ENCODE data around the gene BASP1.

Gene BASP1

DNA sequence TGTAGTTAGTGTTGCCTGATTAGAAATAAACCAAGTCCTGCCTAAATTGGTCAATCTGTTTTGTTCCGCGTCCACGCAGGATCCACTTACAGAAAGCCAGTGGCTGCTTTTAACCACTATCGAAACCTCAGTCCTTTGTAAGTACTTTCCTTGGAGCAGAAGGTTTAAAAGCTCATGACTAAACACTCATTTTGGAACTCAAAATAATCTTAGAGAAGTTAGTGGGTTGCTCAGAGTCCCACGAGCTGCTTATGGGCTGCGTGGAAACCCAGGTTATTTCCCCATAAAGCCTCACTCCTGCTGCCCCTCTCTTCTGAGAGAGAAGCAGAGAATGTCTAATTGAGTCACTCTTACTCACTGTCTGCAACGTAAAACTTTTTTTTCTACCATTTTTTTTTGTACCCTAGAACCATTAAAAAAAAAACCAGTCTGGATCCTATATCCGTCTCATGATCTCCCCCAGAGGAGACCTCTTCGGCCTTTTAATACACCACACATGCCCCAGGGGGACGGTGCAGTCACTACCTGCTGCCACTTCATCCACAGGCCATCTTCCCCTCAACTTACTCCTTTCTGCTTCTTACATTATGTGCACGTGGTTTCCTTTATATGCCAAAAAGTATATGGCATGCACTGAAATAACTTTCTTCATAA is 7.6 kb downstream of the BASP1 start:
- Histone ChIP-seq H3K9ac (ENCODE audit: insufficient read length, low read depth) (no peak overlapping the region), H3K4me1 (ENCODE audit: insufficient read depth, insufficient read length) (no peaks in the 10 kb centered on the region), H3K36me3 (ENCODE audit: insufficient read depth, insufficient read length, low read length) (peaks cover 37% of the 10 kb centered on the region), H3K27me3 (ENCODE audit: insufficient read depth, insufficient read length) (no peaks in the 10 kb centered on the region), H3K9me3 (ENCODE audit: insufficient read depth, low read length) (no peaks in the 10 kb centered on the region), H3K4me3 (ENCODE audit: insufficient read length, low read depth) (no peak overlapping the region)
- TF ChIP-seq SUZ12 (IDR thresholded peaks at IDR 0.05; ENCODE audit: extremely low read depth, insufficient read depth, insufficient read length): no peak
- no peak for TF ChIP-seq YY1 (IDR thresholded peaks at IDR 0.05; ENCODE audit: insufficient read depth, insufficient read length)
- TF ChIP-seq ZNF274 (IDR thresholded peaks at IDR 0.05; ENCODE audit: low read depth, low read length): no peak
- DNase-seq (ENCODE audit: low read depth, low spot score): no peak

DNA sequence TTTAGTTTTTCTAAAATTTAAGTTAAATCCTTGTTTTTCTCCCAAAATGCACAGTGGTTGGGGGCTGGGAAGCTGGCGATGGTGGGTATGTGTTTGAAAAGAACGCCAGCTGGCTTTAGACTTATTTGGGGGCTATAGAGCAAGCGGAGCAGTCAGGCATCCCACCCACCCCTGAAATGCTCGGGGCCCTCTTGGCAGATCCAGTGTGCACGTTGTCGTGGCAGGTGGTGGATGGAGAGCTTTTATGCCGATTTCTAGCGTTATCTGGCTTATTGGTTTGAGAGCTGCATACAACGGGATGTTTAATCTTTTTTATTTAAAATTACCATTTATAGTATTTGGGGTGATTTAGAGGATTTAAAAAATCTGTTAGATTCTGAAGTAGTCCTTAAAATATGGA is 8.1 kb downstream of the BASP1 start:
- no peaks in the 10 kb centered on the region for H3K4me1 ChIP-seq (ENCODE audit: insufficient read depth, insufficient read length)

GRCh38 chr5:17227868-17228267 is 10.4 kb downstream of the BASP1 start:
- H3K9ac ChIP-seq (ENCODE audit: insufficient read length, low read depth): no peak overlapping the region
- peaks cover 54% of the 10 kb centered on the region for H3K36me3 ChIP-seq (ENCODE audit: insufficient read depth, insufficient read length, low read length)
- H3K27me3 ChIP-seq (ENCODE audit: insufficient read depth, insufficient read length): no peaks in the 10 kb centered on the region
- TF ChIP-seq SUZ12 (IDR thresholded peaks at IDR 0.05; ENCODE audit: extremely low read depth, insufficient read depth, insufficient read length): no peak
- no peak for TF ChIP-seq YY1 (IDR thresholded peaks at IDR 0.05; ENCODE audit: insufficient read depth, insufficient read length)
- no peak for TF ChIP-seq ZNF274 (IDR thresholded peaks at IDR 0.05; ENCODE audit: low read depth, low read length)
- no peaks in the 10 kb centered on the region for H3K9me3 ChIP-seq (ENCODE audit: insufficient read depth, low read length)
- DNase-seq (ENCODE audit: low read depth, low spot score): no peak
- H3K4me1 ChIP-seq (ENCODE audit: insufficient read depth, insufficient read length): no peaks in the 10 kb centered on the region
- H3K4me3 ChIP-seq (ENCODE audit: insufficient read length, low read depth): no peak overlapping the region

More for the DNA sequence above, 8.1 kb downstream of the BASP1 start:
- Histone ChIP-seq H3K9me3 (ENCODE audit: insufficient read depth, low read length) (no peaks in the 10 kb centered on the region), H3K36me3 (ENCODE audit: insufficient read depth, insufficient read length, low read length) (peaks cover 37% of the 10 kb centered on the region), H3K4me3 (ENCODE audit: insufficient read length, low read depth) (no peak overlapping the region), H3K9ac (ENCODE audit: insufficient read length, low read depth) (no peak overlapping the region), H3K27me3 (ENCODE audit: insufficient read depth, insufficient read length) (no peaks in the 10 kb centered on the region)
- DNase-seq (ENCODE audit: low read depth, low spot score): no peak
- TF ChIP-seq ZNF274 (IDR thresholded peaks at IDR 0.05; ENCODE audit: low read depth, low read length) (no peak), SUZ12 (IDR thresholded peaks at IDR 0.05; ENCODE audit: extremely low read depth, insufficient read depth, insufficient read length) (no peak), YY1 (IDR thresholded peaks at IDR 0.05; ENCODE audit: insufficient read depth, insufficient read length) (no peak)

DNA sequence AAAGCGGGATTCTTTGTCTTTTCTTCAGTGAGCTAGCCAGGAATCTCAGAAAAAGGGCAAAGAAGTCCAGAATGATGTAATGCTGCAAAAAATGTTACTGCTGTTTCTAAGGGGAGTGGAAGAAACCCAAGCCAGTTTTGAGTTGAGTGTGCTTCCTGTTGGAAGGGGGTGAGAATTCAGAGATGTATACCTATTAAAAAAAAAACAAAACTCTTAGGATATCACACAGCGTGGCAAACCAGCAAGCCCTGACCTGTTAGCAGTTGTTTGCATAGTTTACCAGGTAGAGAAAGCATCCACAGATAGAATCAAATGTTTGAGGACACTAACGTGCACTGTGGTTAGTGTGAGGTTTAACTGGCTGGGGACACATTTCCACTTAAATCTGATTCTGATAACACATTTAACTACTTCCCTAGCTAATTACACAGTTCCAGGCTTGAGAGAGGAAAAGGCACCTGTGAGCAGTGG is 11.4 kb downstream of the BASP1 start:
- Histone ChIP-seq H3K27me3 (ENCODE audit: insufficient read depth, insufficient read length) (no peaks in the 10 kb centered on the region), H3K9ac (ENCODE audit: insufficient read length, low read depth) (no peak overlapping the region), H3K4me3 (ENCODE audit: insufficient read length, low read depth) (no peak overlapping the region), H3K36me3 (ENCODE audit: insufficient read depth, insufficient read length, low read length) (peaks cover 62% of the 10 kb centered on the region), H3K9me3 (ENCODE audit: insufficient read depth, low read length) (no peaks in the 10 kb centered on the region), H3K4me1 (ENCODE audit: insufficient read depth, insufficient read length) (no peaks in the 10 kb centered on the region)
- DNase-seq (ENCODE audit: low read depth, low spot score): no peak
- TF ChIP-seq YY1 (IDR thresholded peaks at IDR 0.05; ENCODE audit: insufficient read depth, insufficient read length) (no peak), ZNF274 (IDR thresholded peaks at IDR 0.05; ENCODE audit: low read depth, low read length) (no peak), SUZ12 (IDR thresholded peaks at IDR 0.05; ENCODE audit: extremely low read depth, insufficient read depth, insufficient read length) (no peak)

DNA sequence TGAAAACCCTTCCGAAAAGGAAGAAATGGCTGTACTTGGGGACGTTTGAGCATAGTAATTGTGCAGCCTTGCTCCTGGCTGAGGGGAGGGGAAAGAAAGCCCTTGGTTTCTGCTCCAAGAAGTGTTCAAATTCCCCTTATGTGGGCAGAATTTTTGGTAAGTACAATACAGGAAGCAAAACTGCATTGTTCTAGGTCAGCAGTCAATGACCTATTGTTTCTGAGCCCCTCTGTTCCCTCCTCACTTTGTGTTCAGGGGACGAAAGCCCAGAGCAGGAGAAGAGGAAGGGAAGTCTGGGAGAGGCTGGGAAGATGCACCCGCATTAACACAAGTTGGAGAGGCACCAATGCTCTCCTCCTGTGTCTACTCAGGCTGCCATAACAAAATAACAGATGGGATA is 11.9 kb downstream of the BASP1 start:
- Histone ChIP-seq H3K4me1 (ENCODE audit: insufficient read depth, insufficient read length) (no peaks in the 10 kb centered on the region), H3K9me3 (ENCODE audit: insufficient read depth, low read length) (no peaks in the 10 kb centered on the region), H3K27me3 (ENCODE audit: insufficient read depth, insufficient read length) (no peaks in the 10 kb centered on the region), H3K36me3 (ENCODE audit: insufficient read depth, insufficient read length, low read length) (peaks cover 62% of the 10 kb centered on the region), H3K4me3 (ENCODE audit: insufficient read length, low read depth) (no peak overlapping the region), H3K9ac (ENCODE audit: insufficient read length, low read depth) (no peak overlapping the region)
- TF ChIP-seq ZNF274 (IDR thresholded peaks at IDR 0.05; ENCODE audit: low read depth, low read length): no peak
- TF ChIP-seq YY1 (IDR thresholded peaks at IDR 0.05; ENCODE audit: insufficient read depth, insufficient read length): no peak
- no peak for TF ChIP-seq SUZ12 (IDR thresholded peaks at IDR 0.05; ENCODE audit: extremely low read depth, insufficient read depth, insufficient read length)
- DNase-seq (ENCODE audit: low read depth, low spot score): no peak

GRCh38 chr5:17230191-17230590 is 12.8 kb downstream of the BASP1 start:
- peaks cover 67% of the 10 kb centered on the region for H3K36me3 ChIP-seq (ENCODE audit: insufficient read depth, insufficient read length, low read length)
- H3K4me1 ChIP-seq (ENCODE audit: insufficient read depth, insufficient read length): no peaks in the 10 kb centered on the region
- no peaks in the 10 kb centered on the region for H3K27me3 ChIP-seq (ENCODE audit: insufficient read depth, insufficient read length)
- no peak overlapping the region for H3K9ac ChIP-seq (ENCODE audit: insufficient read length, low read depth)
- H3K4me3 ChIP-seq (ENCODE audit: insufficient read length, low read depth): no peak overlapping the region
- H3K9me3 ChIP-seq (ENCODE audit: insufficient read depth, low read length): no peaks in the 10 kb centered on the region
- no peak for DNase-seq (ENCODE audit: low read depth, low spot score)
- TF ChIP-seq ZNF274 (IDR thresholded peaks at IDR 0.05; ENCODE audit: low read depth, low read length) (no peak), YY1 (IDR thresholded peaks at IDR 0.05; ENCODE audit: insufficient read depth, insufficient read length) (no peak), SUZ12 (IDR thresholded peaks at IDR 0.05; ENCODE audit: extremely low read depth, insufficient read depth, insufficient read length) (no peak)

GRCh38 chr5:17230808-17231525 is 13.5 kb downstream of the BASP1 start:
- no peak for DNase-seq (ENCODE audit: low read depth, low spot score)
- H3K4me3 ChIP-seq (ENCODE audit: insufficient read length, low read depth): no peak overlapping the region
- H3K4me1 ChIP-seq (ENCODE audit: insufficient read depth, insufficient read length): no peaks in the 10 kb centered on the region
- H3K9ac ChIP-seq (ENCODE audit: insufficient read length, low read depth): no peak overlapping the region
- peaks cover 64% of the 10 kb centered on the region for H3K36me3 ChIP-seq (ENCODE audit: insufficient read depth, insufficient read length, low read length)
- no peaks in the 10 kb centered on the region for H3K27me3 ChIP-seq (ENCODE audit: insufficient read depth, insufficient read length)
- H3K9me3 ChIP-seq (ENCODE audit: insufficient read depth, low read length): no peaks in the 10 kb centered on the region
- no peak for TF ChIP-seq ZNF274 (IDR thresholded peaks at IDR 0.05; ENCODE audit: low read depth, low read length)
- no peak for TF ChIP-seq YY1 (IDR thresholded peaks at IDR 0.05; ENCODE audit: insufficient read depth, insufficient read length)
- TF ChIP-seq SUZ12 (IDR thresholded peaks at IDR 0.05; ENCODE audit: extremely low read depth, insufficient read depth, insufficient read length): no peak
